Transverse colon (tissue), 4 donors: ENCODE results near the gene DNTT. TPM values are rescaled to one million over a fixed set of nuclear protein-coding genes. Genes with fewer than 3 reads are reported as not detected.

Experiments
- DNase-seq: peaks from one replicate; pipeline ENCODE4 v3.0.0-alpha.2; 2019
- H3K27ac ChIP-seq, 4 donors: fragments of 200-600 bp; sonication (generic); 2 replicates each; pipeline ENCODE4 v1.5.1; 2016 to 2018; ENCODE audit warnings: inconsistent platforms in 4 of 4
- H3K27me3 ChIP-seq: fragments of 200-600 bp; sonication (generic); 2 replicates; pipeline ENCODE4 v1.5.1; 2017; ENCODE audit warnings: inconsistent platforms
- H3K36me3 ChIP-seq, 4 donors: fragments of 200-600 bp; sonication (generic); 2 replicates each; pipeline ENCODE4 v1.5.1; 2017 to 2019; ENCODE audit warnings: inconsistent platforms in 4 of 4
- H3K4me1 ChIP-seq, 4 donors: fragments of 200-600 bp; sonication (generic); 2 replicates each; pipeline ENCODE4 v1.5.1; 2017 to 2020; ENCODE audit warnings: inconsistent platforms in 4 of 4
- H3K4me3 ChIP-seq, 4 donors: fragments of 200-600 bp; sonication (generic); 1 replicate in 1 of 4; 2 replicates in 3 of 4; pipeline versions ENCODE4 v1.5.1 to v1.6.1; 2017 to 2019; ENCODE audit warnings: inconsistent platforms in 4 of 4
- H3K9me3 ChIP-seq, 2 donors: fragments of 200-600 bp; sonication (generic); 2 replicates each; pipeline ENCODE4 v1.5.1; 2017 to 2019; ENCODE audit warnings: inconsistent platforms in 2 of 2
- CTCF ChIP-seq, 5 experiments: fragments of 200-600 bp in 3 of 5; fragments of 450-650 bp in 2 of 5; sonication (generic) in 3 of 5; IDR thresholded peaks; 1 replicate in 2 of 5; 2 replicates in 3 of 5; pipeline ENCODE4 v1.5.1; 2016 to 2017; ENCODE audit warnings: antibody characterized with exemption in 5 of 5, inconsistent platforms in 3 of 5, mild to moderate bottlenecking in 2 of 5, moderate library complexity in 1 of 5
- EP300 ChIP-seq: sonication (generic); formaldehyde crosslinking; IDR thresholded peaks from one replicate; pipeline ENCODE4 v1.6.1; 2017; ENCODE audit warnings: antibody characterized with exemption, low read depth
- POLR2A ChIP-seq: fragments of 450-650 bp; IDR thresholded peaks from one replicate; pipeline ENCODE4 v1.6.1; 2016; ENCODE audit warnings: antibody characterized with exemption, mild to moderate bottlenecking, moderate library complexity
- POLR2AphosphoS5 ChIP-seq, 3 donors: sonication (generic); formaldehyde crosslinking; IDR thresholded peaks; one replicate each; pipeline ENCODE4 v1.6.1; 2016; ENCODE audit warnings: antibody characterized with exemption in 3 of 3
- WGBS, 2 donors: methylation state at CpG; one replicate each; pipeline ENCODE4 v1.1.5; 2018; ENCODE audit warnings: low coverage in 1 of 2; 5-methylcytosine and 5-hydroxymethylcytosine counted together
- in situ Hi-C, 4 donors: fragments of 200-750 bp; cut with MboI; loops; one replicate each; pipeline versions ENCODE4 v1.15.0 to v1.15.1; 2017; ENCODE audit warnings: low sequenced_read_pairs in 3 of 4, low pct_ligation_motif_present in 1 of 4, low pct_unique_long_range_greater_than_20kb in 1 of 4
- intact Hi-C: fragments of 100-400 bp; cut with DNase I; formaldehyde crosslinking; loops from one replicate; pipeline ENCODE4 v1.15.1; 2023; ENCODE audit warnings: low total_unique reads
- total RNA-seq, 4 donors: library from RNA; depleted of rRNA; stranded (reverse); fragments of >200 nt; gene quantifications; one replicate each; pipeline ENCODE4 v1.1.0, GENCODE V29; 2016

Gene DNTT
- total RNA-seq, 4 donors from 2014 or later: not detected

DNA sequence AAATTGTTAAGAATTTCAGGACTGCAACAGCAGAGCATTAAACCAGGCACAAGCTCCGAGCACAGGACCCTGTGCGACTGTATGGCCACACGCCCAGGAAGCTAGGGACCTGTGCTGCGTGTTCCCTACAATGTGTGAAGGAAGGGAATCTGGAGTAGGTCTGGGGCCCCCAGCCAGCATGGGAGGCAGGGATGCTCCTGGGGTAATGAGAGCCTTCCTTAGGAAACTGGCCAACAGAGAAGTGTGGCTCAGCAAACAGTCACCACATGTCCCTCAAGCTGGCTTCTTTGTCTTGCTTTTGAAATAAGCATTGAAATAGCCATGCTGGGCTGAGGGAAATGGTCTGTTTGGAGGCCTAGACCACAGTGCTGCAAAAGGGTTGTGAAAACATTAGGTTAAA lies 41.1 kb upstream of the DNTT start:
- DNase-seq: no peak
- TF ChIP-seq CTCF (IDR thresholded peaks at IDR 0.05) (no peak), POLR2A (no peak), EP300 (no peak), POLR2AphosphoS5 (IDR thresholded peaks at IDR 0.05) (no peak)
- H3K9me3 ChIP-seq: no peaks in the 10 kb centered on the region
- peak overlapping the region; percentile 36 to 72 (median 70) for H3K27ac ChIP-seq
- in situ Hi-C loops: no loop called here
- 67% methylated on average over 4 of the region's 4 CpGs; no CpG with 5 or more reads in 1 of the 2 donors for WGBS, 2 donors
- intact Hi-C loops: no loop called here
- no peaks in the 10 kb centered on the region for H3K27me3 ChIP-seq
- H3K4me3 ChIP-seq: no peak overlapping the region
- H3K4me1 ChIP-seq: peaks cover 6 to 61% (median 36%) of the 10 kb centered on the region in 4 donors
- no peaks in the 10 kb centered on the region for H3K36me3 ChIP-seq

- no peaks in the 10 kb centered on the region for H3K27me3 ChIP-seq
- no peak overlapping the region for H3K4me3 ChIP-seq
- peak overlapping the region in 2 of 4 donors; percentile 70 to 72 for H3K27ac ChIP-seq
- no peaks in the 10 kb centered on the region for H3K36me3 ChIP-seq
- H3K4me1 ChIP-seq: peaks cover 9 to 66% (median 41%) of the 10 kb centered on the region in 4 donors
- in situ Hi-C loops: no loop called here
- no peak for TF ChIP-seq POLR2A
- 78 to 83% methylated on average over 1 to 4 of the region's 4 CpGs for WGBS, 2 donors
- intact Hi-C loops: no loop called here
- no peak for DNase-seq
- no peaks in the 10 kb centered on the region for H3K9me3 ChIP-seq
Observed at GRCh38 chr10:96263669-96264068, 40.6 kb upstream of the DNTT start.

- Histone ChIP-seq H3K4me3 (no peak overlapping the region), H3K27me3 (no peaks in the 10 kb centered on the region), H3K9me3 (no peaks in the 10 kb centered on the region), H3K36me3 (no peaks in the 10 kb centered on the region), H3K4me1 (peaks cover 9 to 75% (median 44%) of the 10 kb centered on the region in 4 donors), H3K27ac (no peak overlapping the region)
- TF ChIP-seq POLR2A (no peak), POLR2AphosphoS5 (IDR thresholded peaks at IDR 0.05) (no peak), EP300 (no peak), CTCF (IDR thresholded peaks at IDR 0.05) (no peak)
- intact Hi-C loops: no loop called here
- DNase-seq: no peak
- WGBS, 2 donors: 90 to 94% methylated on average over 4 of the region's 4 CpGs
- in situ Hi-C loops: no loop called here
Observed at GRCh38 chr10:96264938-96265337, 39.3 kb upstream of the DNTT start.

- TF ChIP-seq EP300 (no peak), POLR2A (no peak), CTCF (IDR thresholded peaks at IDR 0.05) (no peak), POLR2AphosphoS5 (IDR thresholded peaks at IDR 0.05) (no peak)
- 15 to 65% methylated on average over 1 to 6 of the region's 6 CpGs for WGBS, 2 donors
- in situ Hi-C loops: no loop called here
- Histone ChIP-seq H3K4me3 (no peak overlapping the region), H3K27ac (peak overlapping the region in 3 of 4 donors; percentile 43 to 88 (median 87)), H3K9me3 (no peaks in the 10 kb centered on the region), H3K4me1 (peaks cover 9 to 72% (median 40%) of the 10 kb centered on the region in 4 donors), H3K36me3 (no peaks in the 10 kb centered on the region), H3K27me3 (no peaks in the 10 kb centered on the region)
- intact Hi-C loops: no loop called here
- DNase-seq: no peak
Observed at GRCh38 chr10:96266118-96266770, 38.0 kb upstream of the DNTT start.
